ENCODE results near the gene MNX1. TPM values are rescaled to one million over a fixed set of nuclear protein-coding genes. Genes with fewer than 3 reads are reported as not detected.

MNX1 gene
- total and polyA plus RNA-seq, 10 of the 15 experiments (the other 5 are each of a cell fraction or from before 2014, with no cell fraction given) = 0.22 to 2.7 (median 1.3) TPM; not detected in 1

DNA sequence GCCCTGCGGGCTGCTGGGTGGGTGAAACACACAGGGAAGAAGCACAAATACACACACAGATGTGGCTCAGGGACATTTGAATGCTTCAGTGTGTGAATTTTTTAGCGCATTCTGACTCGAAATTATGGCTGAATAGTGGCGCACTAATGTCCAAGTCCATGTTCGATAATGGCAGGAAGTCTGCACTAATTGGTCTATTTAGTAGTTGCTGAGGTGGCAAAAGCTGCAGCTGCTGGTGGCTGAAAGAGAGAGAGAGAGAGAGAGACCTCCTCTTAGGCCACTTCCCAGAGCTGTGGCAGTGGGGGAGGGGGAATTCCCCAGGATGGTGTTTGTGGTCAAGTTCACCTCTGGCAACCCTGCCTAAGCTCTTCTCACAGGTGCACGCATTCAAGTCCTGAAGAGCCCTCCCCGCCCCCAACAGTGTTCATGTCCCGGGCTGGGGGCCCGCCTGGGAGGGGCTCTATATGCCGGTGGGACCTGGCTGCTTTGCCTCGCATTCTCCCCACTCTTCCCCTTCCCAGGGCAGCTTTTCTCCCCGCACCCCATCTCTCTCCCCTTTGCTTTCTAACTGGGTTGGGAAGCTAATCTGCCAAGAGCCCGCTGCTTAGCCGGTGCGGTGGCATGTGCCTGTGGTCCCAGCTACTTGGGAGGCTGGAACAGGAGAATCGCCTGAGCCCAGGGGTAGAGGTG lies 6.0 kb upstream of the MNX1 start (continued):
- TF ChIP-seq, protein P1, sequence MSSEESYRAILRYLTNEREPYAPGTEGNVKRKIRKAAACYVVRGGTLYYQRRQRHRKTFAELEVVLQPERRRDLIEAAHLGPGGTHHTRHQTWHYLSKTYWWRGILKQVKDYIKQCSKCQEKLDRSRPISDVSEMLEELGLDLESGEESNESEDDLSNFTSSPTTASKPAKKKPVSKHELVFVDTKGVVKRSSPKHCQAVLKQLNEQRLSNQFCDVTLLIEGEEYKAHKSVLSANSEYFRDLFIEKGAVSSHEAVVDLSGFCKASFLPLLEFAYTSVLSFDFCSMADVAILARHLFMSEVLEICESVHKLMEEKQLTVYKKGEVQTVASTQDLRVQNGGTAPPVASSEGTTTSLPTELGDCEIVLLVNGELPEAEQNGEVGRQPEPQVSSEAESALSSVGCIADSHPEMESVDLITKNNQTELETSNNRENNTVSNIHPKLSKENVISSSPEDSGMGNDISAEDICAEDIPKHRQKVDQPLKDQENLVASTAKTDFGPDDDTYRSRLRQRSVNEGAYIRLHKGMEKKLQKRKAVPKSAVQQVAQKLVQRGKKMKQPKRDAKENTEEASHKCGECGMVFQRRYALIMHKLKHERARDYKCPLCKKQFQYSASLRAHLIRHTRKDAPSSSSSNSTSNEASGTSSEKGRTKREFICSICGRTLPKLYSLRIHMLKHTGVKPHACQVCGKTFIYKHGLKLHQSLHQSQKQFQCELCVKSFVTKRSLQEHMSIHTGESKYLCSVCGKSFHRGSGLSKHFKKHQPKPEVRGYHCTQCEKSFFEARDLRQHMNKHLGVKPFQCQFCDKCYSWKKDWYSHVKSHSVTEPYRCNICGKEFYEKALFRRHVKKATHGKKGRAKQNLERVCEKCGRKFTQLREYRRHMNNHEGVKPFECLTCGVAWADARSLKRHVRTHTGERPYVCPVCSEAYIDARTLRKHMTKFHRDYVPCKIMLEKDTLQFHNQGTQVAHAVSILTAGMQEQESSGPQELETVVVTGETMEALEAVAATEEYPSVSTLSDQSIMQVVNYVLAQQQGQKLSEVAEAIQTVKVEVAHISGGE (CRISPR knock-in tag; IDR thresholded peaks at IDR 0.05) = no peak
- TF ChIP-seq, protein P2, sequence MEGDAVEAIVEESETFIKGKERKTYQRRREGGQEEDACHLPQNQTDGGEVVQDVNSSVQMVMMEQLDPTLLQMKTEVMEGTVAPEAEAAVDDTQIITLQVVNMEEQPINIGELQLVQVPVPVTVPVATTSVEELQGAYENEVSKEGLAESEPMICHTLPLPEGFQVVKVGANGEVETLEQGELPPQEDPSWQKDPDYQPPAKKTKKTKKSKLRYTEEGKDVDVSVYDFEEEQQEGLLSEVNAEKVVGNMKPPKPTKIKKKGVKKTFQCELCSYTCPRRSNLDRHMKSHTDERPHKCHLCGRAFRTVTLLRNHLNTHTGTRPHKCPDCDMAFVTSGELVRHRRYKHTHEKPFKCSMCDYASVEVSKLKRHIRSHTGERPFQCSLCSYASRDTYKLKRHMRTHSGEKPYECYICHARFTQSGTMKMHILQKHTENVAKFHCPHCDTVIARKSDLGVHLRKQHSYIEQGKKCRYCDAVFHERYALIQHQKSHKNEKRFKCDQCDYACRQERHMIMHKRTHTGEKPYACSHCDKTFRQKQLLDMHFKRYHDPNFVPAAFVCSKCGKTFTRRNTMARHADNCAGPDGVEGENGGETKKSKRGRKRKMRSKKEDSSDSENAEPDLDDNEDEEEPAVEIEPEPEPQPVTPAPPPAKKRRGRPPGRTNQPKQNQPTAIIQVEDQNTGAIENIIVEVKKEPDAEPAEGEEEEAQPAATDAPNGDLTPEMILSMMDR (IDR thresholded peaks at IDR 0.05 in 2 of 3, conservative IDR thresholded peaks at IDR 0.05 in 1 of 3; ENCODE audit: control insufficient read depth in 2 of 3, extremely low read depth in 1 of 3, insufficient read depth in 1 of 3, low read depth in 3 of 3, low read length in 3 of 3) = no peak
- TF ChIP-seq MYC (IDR thresholded peaks at IDR 0.05; ENCODE audit: insufficient read depth, insufficient read length, insufficient replicate concordance, low read length, severe bottlenecking) (no peak), TCF7 (IDR thresholded peaks at IDR 0.05; ENCODE audit: borderline replicate concordance) (no peak), CREB1 (IDR thresholded peaks at IDR 0.05; ENCODE audit: low read depth) (peak; percentile 75), SUPT20H (IDR thresholded peaks at IDR 0.05; ENCODE audit: borderline replicate concordance, control insufficient read depth, low read depth, low read length) (no peak), NFYB (IDR thresholded peaks at IDR 0.05; ENCODE audit: insufficient read depth, low read depth, low read length) (no peak), LARP7 (IDR thresholded peaks at IDR 0.05) (no peak; the same call in 1 of the 2 replicates), NR2C1 (IDR thresholded peaks at IDR 0.05) (no peak), FOXM1 (IDR thresholded peaks at IDR 0.05; ENCODE audit: low read depth, low read length) (peak; percentile 77), YY1 (IDR thresholded peaks at IDR 0.05; ENCODE audit: low read depth, low read length) (peak; percentile 75; the same call in 1 of the 2 replicates), GATAD2B (conservative IDR thresholded peaks at IDR 0.05; ENCODE audit: low read depth) (peak; percentile 34; the same call in 1 of the 2 replicates), POLR2AphosphoS5 (IDR thresholded peaks at IDR 0.05; ENCODE audit: low read length) (no peak), MTA2 (IDR thresholded peaks at IDR 0.05; ENCODE audit: low read depth) (peak; percentile 95), TBL1XR1 (IDR thresholded peaks at IDR 0.05; ENCODE audit: low read depth, low read length) (peak; percentile 88), PML (IDR thresholded peaks at IDR 0.05; ENCODE audit: low read length) (no peak), CHD1 (IDR thresholded peaks at IDR 0.05; ENCODE audit: low read depth, low read length) (no peak), SIX5 (IDR thresholded peaks at IDR 0.05; ENCODE audit: low read depth, low read length, severe bottlenecking) (no peak), IKZF2 (IDR thresholded peaks at IDR 0.05) (peak; percentile 95 to 97), IKZF1 (conservative IDR thresholded peaks at IDR 0.05) (peak; percentile 97), ZZZ3 (IDR thresholded peaks at IDR 0.05; ENCODE audit: control insufficient read depth, insufficient read length, low read depth) (peak; percentile 47), POLR2AphosphoS2 (IDR thresholded peaks at IDR 0.05; ENCODE audit: low read depth, low read length) (no peak)
- TF ChIP-seq, protein P3, sequence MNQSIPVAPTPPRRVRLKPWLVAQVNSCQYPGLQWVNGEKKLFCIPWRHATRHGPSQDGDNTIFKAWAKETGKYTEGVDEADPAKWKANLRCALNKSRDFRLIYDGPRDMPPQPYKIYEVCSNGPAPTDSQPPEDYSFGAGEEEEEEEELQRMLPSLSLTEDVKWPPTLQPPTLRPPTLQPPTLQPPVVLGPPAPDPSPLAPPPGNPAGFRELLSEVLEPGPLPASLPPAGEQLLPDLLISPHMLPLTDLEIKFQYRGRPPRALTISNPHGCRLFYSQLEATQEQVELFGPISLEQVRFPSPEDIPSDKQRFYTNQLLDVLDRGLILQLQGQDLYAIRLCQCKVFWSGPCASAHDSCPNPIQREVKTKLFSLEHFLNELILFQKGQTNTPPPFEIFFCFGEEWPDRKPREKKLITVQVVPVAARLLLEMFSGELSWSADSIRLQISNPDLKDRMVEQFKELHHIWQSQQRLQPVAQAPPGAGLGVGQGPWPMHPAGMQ (IDR thresholded peaks at IDR 0.05; ENCODE audit: borderline replicate concordance) = no peak
- TF ChIP-seq, protein P4, sequence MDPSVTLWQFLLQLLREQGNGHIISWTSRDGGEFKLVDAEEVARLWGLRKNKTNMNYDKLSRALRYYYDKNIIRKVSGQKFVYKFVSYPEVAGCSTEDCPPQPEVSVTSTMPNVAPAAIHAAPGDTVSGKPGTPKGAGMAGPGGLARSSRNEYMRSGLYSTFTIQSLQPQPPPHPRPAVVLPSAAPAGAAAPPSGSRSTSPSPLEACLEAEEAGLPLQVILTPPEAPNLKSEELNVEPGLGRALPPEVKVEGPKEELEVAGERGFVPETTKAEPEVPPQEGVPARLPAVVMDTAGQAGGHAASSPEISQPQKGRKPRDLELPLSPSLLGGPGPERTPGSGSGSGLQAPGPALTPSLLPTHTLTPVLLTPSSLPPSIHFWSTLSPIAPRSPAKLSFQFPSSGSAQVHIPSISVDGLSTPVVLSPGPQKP (IDR thresholded peaks at IDR 0.05; ENCODE audit: low read depth, low read length) = no peak
